ENCODE results near the gene TPD52L2. TPM values are rescaled to one million over a fixed set of nuclear protein-coding genes. Genes with fewer than 3 reads are reported as not detected.

The TPD52L2 gene
- total RNA-seq, 4 donors from 2014 or later = 85.9 to 101 (median 94.7) TPM

DNA sequence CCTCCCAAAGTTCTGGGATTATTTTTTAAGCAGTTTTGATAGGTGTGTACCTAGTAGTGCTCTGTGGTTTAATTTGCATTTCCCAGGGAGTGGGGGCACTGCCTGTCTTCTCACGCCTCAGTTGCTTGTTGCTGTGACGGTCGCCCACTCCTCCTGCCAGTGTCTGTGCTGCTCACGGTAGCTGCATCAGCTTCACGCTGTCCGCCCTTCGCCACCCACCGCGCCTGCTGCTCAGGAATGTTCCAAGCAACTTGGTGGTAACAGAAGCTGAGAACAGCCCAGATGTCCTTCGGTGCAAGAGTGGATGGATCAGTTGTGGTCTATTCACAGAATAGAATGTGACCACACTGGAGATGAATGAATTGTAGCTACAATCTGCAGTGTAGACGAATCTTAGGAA lies 52.7 kb downstream of the TPD52L2 start:
- WGBS, 2 donors = 95% methylated on average over 11 of the region's 11 CpGs
- no peak for DNase-seq (ENCODE audit: low spot score in 2 of 2)
- intact Hi-C loops (cut with DNase I; ENCODE audit: low total_unique reads) = no loop called here
- no peak overlapping the region for H3K4me3 ChIP-seq (ENCODE audit: low read depth, poor library complexity, severe bottlenecking)
- TF ChIP-seq, protein P1, sequence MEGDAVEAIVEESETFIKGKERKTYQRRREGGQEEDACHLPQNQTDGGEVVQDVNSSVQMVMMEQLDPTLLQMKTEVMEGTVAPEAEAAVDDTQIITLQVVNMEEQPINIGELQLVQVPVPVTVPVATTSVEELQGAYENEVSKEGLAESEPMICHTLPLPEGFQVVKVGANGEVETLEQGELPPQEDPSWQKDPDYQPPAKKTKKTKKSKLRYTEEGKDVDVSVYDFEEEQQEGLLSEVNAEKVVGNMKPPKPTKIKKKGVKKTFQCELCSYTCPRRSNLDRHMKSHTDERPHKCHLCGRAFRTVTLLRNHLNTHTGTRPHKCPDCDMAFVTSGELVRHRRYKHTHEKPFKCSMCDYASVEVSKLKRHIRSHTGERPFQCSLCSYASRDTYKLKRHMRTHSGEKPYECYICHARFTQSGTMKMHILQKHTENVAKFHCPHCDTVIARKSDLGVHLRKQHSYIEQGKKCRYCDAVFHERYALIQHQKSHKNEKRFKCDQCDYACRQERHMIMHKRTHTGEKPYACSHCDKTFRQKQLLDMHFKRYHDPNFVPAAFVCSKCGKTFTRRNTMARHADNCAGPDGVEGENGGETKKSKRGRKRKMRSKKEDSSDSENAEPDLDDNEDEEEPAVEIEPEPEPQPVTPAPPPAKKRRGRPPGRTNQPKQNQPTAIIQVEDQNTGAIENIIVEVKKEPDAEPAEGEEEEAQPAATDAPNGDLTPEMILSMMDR (IDR thresholded peaks at IDR 0.05) = no peak
- no peak for TF ChIP-seq POLR2A (IDR thresholded peaks at IDR 0.05)

DNA sequence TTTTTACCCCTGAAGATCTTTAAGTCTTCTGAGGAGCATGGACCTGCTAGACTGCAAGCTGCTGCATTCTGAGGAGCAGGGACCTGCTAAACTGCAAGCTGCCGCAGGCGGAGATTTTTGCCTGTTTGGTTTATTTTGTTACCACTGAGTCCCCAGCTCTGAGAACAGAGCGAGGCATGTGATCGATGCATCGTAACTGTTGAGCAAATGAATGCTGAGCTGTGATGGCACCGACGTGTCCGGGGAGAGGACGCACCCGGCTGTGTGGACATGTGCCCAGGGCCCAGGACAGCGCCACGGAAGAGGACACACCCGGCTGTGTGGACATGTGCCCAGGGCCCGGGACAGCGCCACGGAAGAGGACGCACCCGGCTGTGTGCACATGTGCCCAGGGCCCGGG lies 54.1 kb downstream of the TPD52L2 start:
- TF ChIP-seq, protein P1 (IDR thresholded peaks at IDR 0.05) = no peak
- TF ChIP-seq POLR2A (IDR thresholded peaks at IDR 0.05) = no peak
- no peak overlapping the region for H3K4me3 ChIP-seq (ENCODE audit: low read depth, poor library complexity, severe bottlenecking)
- WGBS, 2 donors = 62 to 84% methylated on average over 13 to 19 of the region's 19 CpGs
- no peak for DNase-seq (ENCODE audit: low spot score in 2 of 2)
- intact Hi-C loops (cut with DNase I; ENCODE audit: low total_unique reads) = no loop called here

DNA sequence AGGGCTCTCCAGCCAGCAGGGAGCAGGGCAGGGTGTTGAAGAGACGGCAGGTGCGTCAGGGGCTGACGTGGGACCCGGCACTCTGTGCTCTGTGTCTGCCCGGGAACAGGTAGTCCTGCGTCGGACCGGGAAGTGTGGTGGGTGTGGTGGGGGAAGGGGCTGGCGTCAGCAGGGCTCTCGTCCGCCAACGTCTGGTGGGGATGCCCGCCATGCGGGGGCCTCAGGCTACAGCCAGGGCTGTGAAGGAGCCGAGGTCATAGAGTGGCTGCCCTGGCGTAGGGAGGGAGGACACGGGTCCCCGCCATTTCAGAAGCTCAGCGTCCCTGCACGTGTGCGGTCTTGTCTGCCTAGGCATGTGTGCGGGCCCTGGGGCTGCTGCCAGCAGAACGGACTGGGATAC lies 55.2 kb downstream of the TPD52L2 start:
- no peak for DNase-seq (ENCODE audit: low spot score in 2 of 2)
- WGBS, 2 donors = 85 to 92% methylated on average over 23 of the region's 23 CpGs
- intact Hi-C loops (cut with DNase I; ENCODE audit: low total_unique reads) = no loop called here
- H3K4me3 ChIP-seq (ENCODE audit: low read depth, poor library complexity, severe bottlenecking) = no peak overlapping the region
- TF ChIP-seq, protein P1 (IDR thresholded peaks at IDR 0.05) = no peak

DNA sequence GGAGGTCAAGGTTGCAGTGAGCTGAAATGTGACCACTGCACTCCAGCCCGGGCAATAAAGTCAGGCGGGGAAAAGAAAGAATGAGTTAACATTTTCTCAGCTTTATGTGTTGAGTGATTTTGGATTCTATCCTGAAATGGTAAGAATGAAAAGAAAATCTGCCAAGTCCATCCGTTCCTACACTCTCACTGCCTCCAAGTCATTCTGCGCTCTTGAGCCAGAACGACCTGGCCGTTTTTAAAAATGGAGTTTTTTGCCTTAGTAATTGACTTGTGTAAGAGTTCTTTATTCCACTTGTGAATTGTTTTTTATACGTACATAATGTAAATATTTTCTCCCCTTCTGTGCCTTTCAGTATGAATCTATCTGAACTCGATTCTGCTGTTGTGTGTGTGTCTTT lies 58.6 kb downstream of the TPD52L2 start:
- TF ChIP-seq, protein P1 (IDR thresholded peaks at IDR 0.05) = no peak
- no peak for TF ChIP-seq POLR2A (IDR thresholded peaks at IDR 0.05)
- no peak for DNase-seq (ENCODE audit: low spot score in 2 of 2)
- no peak overlapping the region for H3K4me3 ChIP-seq (ENCODE audit: low read depth, poor library complexity, severe bottlenecking)
- intact Hi-C loops (cut with DNase I; ENCODE audit: low total_unique reads) = no loop called here
- 70 to 71% methylated on average over 8 of the region's 8 CpGs for WGBS, 2 donors

DNA sequence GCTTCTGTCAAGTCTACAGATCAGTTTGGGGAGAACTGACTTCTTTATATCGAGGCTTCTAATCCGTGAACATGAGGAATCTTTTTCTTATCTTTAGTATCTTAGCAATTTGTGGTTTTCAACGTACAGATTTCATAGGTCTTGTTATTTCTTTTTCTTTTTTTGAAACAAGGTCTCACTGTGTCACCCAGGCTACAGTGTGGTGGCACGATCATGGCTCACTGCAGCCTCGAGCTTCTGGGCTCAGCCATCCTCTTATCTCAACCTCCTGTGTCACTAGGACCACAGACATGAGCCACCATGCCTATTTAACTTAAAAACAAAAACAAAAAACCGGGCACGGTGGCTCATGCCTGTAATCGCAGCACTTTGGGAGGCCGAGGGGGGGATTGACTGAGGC lies 59.2 kb downstream of the TPD52L2 start:
- WGBS, 2 donors = 70 to 81% methylated on average over 9 of the region's 9 CpGs
- TF ChIP-seq, protein P1 (IDR thresholded peaks at IDR 0.05) = no peak
- H3K4me3 ChIP-seq (ENCODE audit: low read depth, poor library complexity, severe bottlenecking) = no peak overlapping the region
- intact Hi-C loops (cut with DNase I; ENCODE audit: low total_unique reads) = no loop called here
- DNase-seq (ENCODE audit: low spot score in 2 of 2) = no peak

DNA sequence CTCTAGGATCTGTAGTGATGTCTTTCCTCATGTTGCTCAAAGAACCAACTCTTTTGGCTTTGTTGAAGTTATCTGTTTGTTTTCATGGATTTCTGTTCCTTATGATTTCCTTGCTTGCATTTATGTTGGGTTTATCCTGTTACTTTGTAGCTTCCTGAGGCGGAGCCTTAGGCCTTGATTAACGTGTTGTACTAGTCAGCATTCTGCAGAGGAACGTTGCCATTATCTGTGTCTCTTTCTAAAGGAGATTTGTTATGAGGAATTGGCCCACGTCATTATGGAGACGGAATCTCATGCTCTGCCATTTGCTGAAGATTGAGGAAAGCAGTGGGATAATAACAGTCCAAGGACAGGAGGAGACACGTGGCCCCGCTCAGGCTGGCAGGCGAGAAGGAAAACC lies 61.2 kb downstream of the TPD52L2 start:
- intact Hi-C loops (cut with DNase I; ENCODE audit: low total_unique reads) = no loop called here
- no peak for TF ChIP-seq POLR2A (IDR thresholded peaks at IDR 0.05)
- no peak overlapping the region for H3K4me3 ChIP-seq (ENCODE audit: low read depth, poor library complexity, severe bottlenecking)
- no peak for DNase-seq (ENCODE audit: low spot score in 2 of 2)
- WGBS, 2 donors = 73 to 80% methylated on average over 8 of the region's 8 CpGs
